K562 (cell line): Measurements from ENCODE around the gene CHCHD5. TPM values are rescaled to one million over a fixed set of nuclear protein-coding genes. Genes with fewer than 3 reads are reported as not detected.
A peak's percentile ranks its signal among the peaks of the same experiment; 100 is the strongest.

ENCODE experiments used
- MAFG ChIP-seq: fragments of 450-650 bp; conservative IDR thresholded peaks from 2 replicates; pipeline ENCODE4 v1.6.1; 2016; ENCODE audit warnings: missing genetic modification characterization, missing compliant biosample characterization
- RB1 ChIP-seq: fragments of 450-650 bp; IDR thresholded peaks from 2 replicates; pipeline ENCODE4 v1.6.1; 2017; ENCODE audit warnings: low read depth, mild to moderate bottlenecking
- SNAPC5 ChIP-seq: fragments of 250-450 bp; sonication (Bioruptor Pico); IDR thresholded peaks from 2 replicates; pipeline ENCODE4 v1.8.0; 2021; ENCODE audit warnings: moderate library complexity, mild to moderate bottlenecking, inconsistent platforms
- SREBF2 ChIP-seq: sonication (generic); formaldehyde crosslinking; IDR thresholded peaks from 2 replicates; pipeline ENCODE4 v1.4.0; 2020; ENCODE audit warnings: mild to moderate bottlenecking, missing genetic modification reagents
- ZNF395 ChIP-seq: fragments of 200-800 bp; sonication (Bioruptor generic); IDR thresholded peaks from 2 replicates; pipeline ENCODE4 v1.6.1; 2017; ENCODE audit warnings: missing genetic modification characterization, missing compliant biosample characterization
- polyA plus RNA-seq, 8 experiments: library from polyadenylated mRNA; depleted of rRNA in 4 of 8; stranded (reverse) in 5 of 8; unstranded in 3 of 8; fragments of >200 nt; fragmentation: Nextera tagmentation in 2 of 8; fragmentation: Illumina TruSeq in 1 of 8; extraction: Ambion mirVana in 2 of 8; extraction: Trizol in 1 of 8; gene quantifications; 2 replicates each; pipeline versions ENCODE4 v1.2.1 to v1.2.3, GENCODE V29; 2011 to 2014; ENCODE audit warnings: inconsistent platforms in 1 of 8, missing spikeins in 1 of 8
- total RNA-seq, 7 experiments: library from RNA; depleted of rRNA in 6 of 7; stranded (reverse); fragments of >200 nt in 6 of 7; fragmentation: Illumina TruSeq in 2 of 7; extraction: Trizol in 2 of 7; gene quantifications; 2 replicates each; pipeline versions ENCODE4 v1.2.1 to v1.2.3, GENCODE V29; 2011 to 2021; ENCODE audit warnings: low replicate concordance in 1 of 7
- TF ChIP-seq, protein P1 (sequence below): fragments of 250-450 bp; sonication (Bioruptor Pico); IDR thresholded peaks from 2 replicates; pipeline ENCODE4 v1.4.0; 2020
- TF ChIP-seq, protein P2 (sequence below): fragments of 250-450 bp; sonication (Bioruptor Pico); IDR thresholded peaks from 2 replicates; pipeline ENCODE4 v1.5.0; 2020; ENCODE audit warnings: mild to moderate bottlenecking, borderline replicate concordance
- TF ChIP-seq, protein P3 (sequence below): sonication (generic); formaldehyde crosslinking; IDR thresholded peaks from 2 replicates; pipeline ENCODE4 v1.4.0; 2020; ENCODE audit warnings: mild to moderate bottlenecking, missing genetic modification reagents

Gene CHCHD5
- total and polyA plus RNA-seq, 9 of the 15 experiments (the other 6 are each of a cell fraction or from before 2014, with no cell fraction given): 7.4 to 79.3 (median 33.4) TPM

- TF ChIP-seq, protein P1, sequence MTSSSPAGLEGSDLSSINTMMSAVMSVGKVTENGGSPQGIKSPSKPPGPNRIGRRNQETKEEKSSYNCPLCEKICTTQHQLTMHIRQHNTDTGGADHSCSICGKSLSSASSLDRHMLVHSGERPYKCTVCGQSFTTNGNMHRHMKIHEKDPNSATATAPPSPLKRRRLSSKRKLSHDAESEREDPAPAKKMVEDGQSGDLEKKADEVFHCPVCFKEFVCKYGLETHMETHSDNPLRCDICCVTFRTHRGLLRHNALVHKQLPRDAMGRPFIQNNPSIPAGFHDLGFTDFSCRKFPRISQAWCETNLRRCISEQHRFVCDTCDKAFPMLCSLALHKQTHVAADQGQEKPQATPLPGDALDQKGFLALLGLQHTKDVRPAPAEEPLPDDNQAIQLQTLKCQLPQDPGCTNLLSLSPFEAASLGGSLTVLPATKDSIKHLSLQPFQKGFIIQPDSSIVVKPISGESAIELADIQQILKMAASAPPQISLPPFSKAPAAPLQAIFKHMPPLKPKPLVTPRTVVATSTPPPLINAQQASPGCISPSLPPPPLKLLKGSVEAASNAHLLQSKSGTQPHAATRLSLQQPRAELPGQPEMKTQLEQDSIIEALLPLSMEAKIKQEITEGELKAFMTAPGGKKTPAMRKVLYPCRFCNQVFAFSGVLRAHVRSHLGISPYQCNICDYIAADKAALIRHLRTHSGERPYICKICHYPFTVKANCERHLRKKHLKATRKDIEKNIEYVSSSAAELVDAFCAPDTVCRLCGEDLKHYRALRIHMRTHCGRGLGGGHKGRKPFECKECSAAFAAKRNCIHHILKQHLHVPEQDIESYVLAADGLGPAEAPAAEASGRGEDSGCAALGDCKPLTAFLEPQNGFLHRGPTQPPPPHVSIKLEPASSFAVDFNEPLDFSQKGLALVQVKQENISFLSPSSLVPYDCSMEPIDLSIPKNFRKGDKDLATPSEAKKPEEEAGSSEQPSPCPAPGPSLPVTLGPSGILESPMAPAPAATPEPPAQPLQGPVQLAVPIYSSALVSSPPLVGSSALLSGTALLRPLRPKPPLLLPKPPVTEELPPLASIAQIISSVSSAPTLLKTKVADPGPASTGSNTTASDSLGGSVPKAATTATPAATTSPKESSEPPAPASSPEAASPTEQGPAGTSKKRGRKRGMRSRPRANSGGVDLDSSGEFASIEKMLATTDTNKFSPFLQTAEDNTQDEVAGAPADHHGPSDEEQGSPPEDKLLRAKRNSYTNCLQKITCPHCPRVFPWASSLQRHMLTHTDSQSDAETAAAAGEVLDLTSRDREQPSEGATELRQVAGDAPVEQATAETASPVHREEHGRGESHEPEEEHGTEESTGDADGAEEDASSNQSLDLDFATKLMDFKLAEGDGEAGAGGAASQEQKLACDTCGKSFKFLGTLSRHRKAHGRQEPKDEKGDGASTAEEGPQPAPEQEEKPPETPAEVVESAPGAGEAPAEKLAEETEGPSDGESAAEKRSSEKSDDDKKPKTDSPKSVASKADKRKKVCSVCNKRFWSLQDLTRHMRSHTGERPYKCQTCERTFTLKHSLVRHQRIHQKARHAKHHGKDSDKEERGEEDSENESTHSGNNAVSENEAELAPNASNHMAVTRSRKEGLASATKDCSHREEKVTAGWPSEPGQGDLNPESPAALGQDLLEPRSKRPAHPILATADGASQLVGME (CRISPR knock-in tag): no peak
- TF ChIP-seq, protein P2, sequence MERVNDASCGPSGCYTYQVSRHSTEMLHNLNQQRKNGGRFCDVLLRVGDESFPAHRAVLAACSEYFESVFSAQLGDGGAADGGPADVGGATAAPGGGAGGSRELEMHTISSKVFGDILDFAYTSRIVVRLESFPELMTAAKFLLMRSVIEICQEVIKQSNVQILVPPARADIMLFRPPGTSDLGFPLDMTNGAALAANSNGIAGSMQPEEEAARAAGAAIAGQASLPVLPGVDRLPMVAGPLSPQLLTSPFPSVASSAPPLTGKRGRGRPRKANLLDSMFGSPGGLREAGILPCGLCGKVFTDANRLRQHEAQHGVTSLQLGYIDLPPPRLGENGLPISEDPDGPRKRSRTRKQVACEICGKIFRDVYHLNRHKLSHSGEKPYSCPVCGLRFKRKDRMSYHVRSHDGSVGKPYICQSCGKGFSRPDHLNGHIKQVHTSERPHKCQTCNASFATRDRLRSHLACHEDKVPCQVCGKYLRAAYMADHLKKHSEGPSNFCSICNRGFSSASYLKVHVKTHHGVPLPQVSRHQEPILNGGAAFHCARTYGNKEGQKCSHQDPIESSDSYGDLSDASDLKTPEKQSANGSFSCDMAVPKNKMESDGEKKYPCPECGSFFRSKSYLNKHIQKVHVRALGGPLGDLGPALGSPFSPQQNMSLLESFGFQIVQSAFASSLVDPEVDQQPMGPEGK: no peak
- TF ChIP-seq, protein P3, sequence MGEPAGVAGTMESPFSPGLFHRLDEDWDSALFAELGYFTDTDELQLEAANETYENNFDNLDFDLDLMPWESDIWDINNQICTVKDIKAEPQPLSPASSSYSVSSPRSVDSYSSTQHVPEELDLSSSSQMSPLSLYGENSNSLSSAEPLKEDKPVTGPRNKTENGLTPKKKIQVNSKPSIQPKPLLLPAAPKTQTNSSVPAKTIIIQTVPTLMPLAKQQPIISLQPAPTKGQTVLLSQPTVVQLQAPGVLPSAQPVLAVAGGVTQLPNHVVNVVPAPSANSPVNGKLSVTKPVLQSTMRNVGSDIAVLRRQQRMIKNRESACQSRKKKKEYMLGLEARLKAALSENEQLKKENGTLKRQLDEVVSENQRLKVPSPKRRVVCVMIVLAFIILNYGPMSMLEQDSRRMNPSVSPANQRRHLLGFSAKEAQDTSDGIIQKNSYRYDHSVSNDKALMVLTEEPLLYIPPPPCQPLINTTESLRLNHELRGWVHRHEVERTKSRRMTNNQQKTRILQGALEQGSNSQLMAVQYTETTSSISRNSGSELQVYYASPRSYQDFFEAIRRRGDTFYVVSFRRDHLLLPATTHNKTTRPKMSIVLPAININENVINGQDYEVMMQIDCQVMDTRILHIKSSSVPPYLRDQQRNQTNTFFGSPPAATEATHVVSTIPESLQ (CRISPR knock-in tag): peak; percentile 98
- peak; percentile 77; the same call in 1 of the 2 replicates for TF ChIP-seq ZNF395 (CRISPR knock-in tag)
- no peak for TF ChIP-seq SNAPC5 (CRISPR knock-in tag)
- peak; percentile 70; the same call in 1 of the 2 replicates for TF ChIP-seq RB1
- peak; percentile 59; the same call in 1 of the 2 replicates for TF ChIP-seq SREBF2 (CRISPR knock-in tag)
- no peak for TF ChIP-seq MAFG
Measured at GRCh38 chr2:112542123-112542983, 42.1 kb upstream of the CHCHD5 start, which contains the start of gene POLR1B (continued).
